Measurements from ENCODE around the gene CHAF1B. TPM values are rescaled to one million over a fixed set of nuclear protein-coding genes. Genes with fewer than 3 reads are reported as not detected.

CHAF1B gene
- polyA plus RNA-seq, 1 of the 3 experiments (the other 2 are of a cell fraction) = 6.8 TPM

GRCh38 chr21:36452281-36452825 lies 67.2 kb downstream of the CHAF1B start:
- ChIA-PET CTCF (no interaction called here), POLR2A (no interaction called here)
- no peaks in the 10 kb centered on the region for H4K20me1 ChIP-seq (ENCODE audit: insufficient read depth)
- TF ChIP-seq FOXJ3 (CRISPR knock-in tag; IDR thresholded peaks at IDR 0.05) (no peak), FOSL2 (IDR thresholded peaks at IDR 0.05; ENCODE audit: borderline replicate concordance, low read depth) (no peak), NFIC (IDR thresholded peaks at IDR 0.05; ENCODE audit: borderline replicate concordance) (no peak), RCOR1 (IDR thresholded peaks at IDR 0.05; ENCODE audit: low read length) (no peak), RFX5 (IDR thresholded peaks at IDR 0.05; ENCODE audit: low read length) (no peak), JUND (IDR thresholded peaks at IDR 0.05) (no peak), EP300 (IDR thresholded peaks at IDR 0.05; ENCODE audit: borderline replicate concordance in 1 of 2, low read depth in 1 of 2, low read length in 1 of 2) (no peak), SIN3A (IDR thresholded peaks at IDR 0.05; ENCODE audit: borderline replicate concordance, low read depth, low read length) (no peak), REST (IDR thresholded peaks at IDR 0.05; ENCODE audit: low read depth, low read length) (no peak), TCF12 (IDR thresholded peaks at IDR 0.05) (no peak)
- peaks cover 0 to 1% of the 10 kb centered on the region in 2 experiments for H3K36me3 ChIP-seq (replicated peaks in 1 of 2; ENCODE audit: control insufficient read depth in 1 of 2, insufficient read depth in 2 of 2, low read length in 1 of 2)
- no peak for DNase-seq
- no peaks in the 10 kb centered on the region for H3K27me3 ChIP-seq (ENCODE audit: insufficient read depth)
- H3K9ac ChIP-seq = no peak overlapping the region
- H3K4me2 ChIP-seq = no peak overlapping the region
- no peak overlapping the region for H3K27ac ChIP-seq (ENCODE audit: low read depth in 2 of 2, low read length in 1 of 2)
- H2AFZ ChIP-seq (ENCODE audit: low read depth) = no peak overlapping the region
- H3K4me1 ChIP-seq (ENCODE audit: control insufficient read depth in 1 of 2, insufficient read depth in 2 of 2, low read depth in 1 of 2, low read length in 1 of 2) = peaks cover 0 to 10% of the 10 kb centered on the region in 2 experiments; a peak in 2 of 4 replicates
- H3K79me2 ChIP-seq (ENCODE audit: insufficient read depth) = no peaks in the 10 kb centered on the region
- no peaks in the 10 kb centered on the region for H3K9me3 ChIP-seq
- 91% methylated on average over 6 of the region's 6 CpGs for WGBS (ENCODE audit: low lambda C conversion rate)
- no peaks in the 10 kb centered on the region for H3F3A ChIP-seq (replicated peaks; ENCODE audit: insufficient read depth)
- H3K4me3 ChIP-seq (ENCODE audit: low read depth in 2 of 2, low read length in 1 of 2) = no peak overlapping the region
- H3K9me2 ChIP-seq = no peaks in the 10 kb centered on the region

GRCh38 chr21:36454093-36454531 lies 68.9 kb downstream of the CHAF1B start:
- ChIA-PET POLR2A (no interaction called here), CTCF (no interaction called here)
- WGBS (ENCODE audit: low lambda C conversion rate) = 60% methylated on average over 4 of the region's 4 CpGs

More at GRCh38 chr21:36454093-36454531, 68.9 kb downstream of the CHAF1B start:
- no peaks in the 10 kb centered on the region for H3F3A ChIP-seq (replicated peaks; ENCODE audit: insufficient read depth)
- H3K27me3 ChIP-seq (ENCODE audit: insufficient read depth) = no peaks in the 10 kb centered on the region
- peaks cover 0 to 4% of the 10 kb centered on the region in 2 experiments for H3K36me3 ChIP-seq (replicated peaks in 1 of 2; ENCODE audit: control insufficient read depth in 1 of 2, insufficient read depth in 2 of 2, low read length in 1 of 2)
- no peaks in the 10 kb centered on the region for H3K9me3 ChIP-seq
- H2AFZ ChIP-seq (ENCODE audit: low read depth) = no peak overlapping the region
- H4K20me1 ChIP-seq (ENCODE audit: insufficient read depth) = no peaks in the 10 kb centered on the region
- no peak overlapping the region for H3K27ac ChIP-seq (ENCODE audit: low read depth in 2 of 2, low read length in 1 of 2)
- no peaks in the 10 kb centered on the region for H3K79me2 ChIP-seq (ENCODE audit: insufficient read depth)
- H3K4me2 ChIP-seq = no peak overlapping the region
- TF ChIP-seq POLR2AphosphoS5 (IDR thresholded peaks at IDR 0.05; ENCODE audit: low read depth, low read length) = no peak
- TF ChIP-seq ELF1 (IDR thresholded peaks at IDR 0.05) = no peak
- no peak for TF ChIP-seq TAF1 (IDR thresholded peaks at IDR 0.05; ENCODE audit: borderline replicate concordance, low read depth, low read length)
- no peak for TF ChIP-seq PBX3 (IDR thresholded peaks at IDR 0.05)
- TF ChIP-seq RCOR1 (IDR thresholded peaks at IDR 0.05; ENCODE audit: low read length) = no peak
- H3K4me3 ChIP-seq (ENCODE audit: low read depth in 2 of 2, low read length in 1 of 2) = no peak overlapping the region
- H3K9me2 ChIP-seq = no peaks in the 10 kb centered on the region
- H3K4me1 ChIP-seq (ENCODE audit: control insufficient read depth in 1 of 2, insufficient read depth in 2 of 2, low read depth in 1 of 2, low read length in 1 of 2) = peaks cover 0 to 10% of the 10 kb centered on the region in 2 experiments; a peak in 2 of 4 replicates
- H3K9ac ChIP-seq = no peak overlapping the region
- DNase-seq = no peak

Data from SK-N-SH (cell line).